Middle frontal gyrus (tissue), 1 donor: Measurements from ENCODE around the gene INTS6.

Experiments
- DNase-seq: peaks from one replicate; pipeline ENCODE4 v3.0.0-alpha.2; 2015; ENCODE audit warnings: low spot score; ENCODE audit errors: extremely low spot score

Gene INTS6, protein sequence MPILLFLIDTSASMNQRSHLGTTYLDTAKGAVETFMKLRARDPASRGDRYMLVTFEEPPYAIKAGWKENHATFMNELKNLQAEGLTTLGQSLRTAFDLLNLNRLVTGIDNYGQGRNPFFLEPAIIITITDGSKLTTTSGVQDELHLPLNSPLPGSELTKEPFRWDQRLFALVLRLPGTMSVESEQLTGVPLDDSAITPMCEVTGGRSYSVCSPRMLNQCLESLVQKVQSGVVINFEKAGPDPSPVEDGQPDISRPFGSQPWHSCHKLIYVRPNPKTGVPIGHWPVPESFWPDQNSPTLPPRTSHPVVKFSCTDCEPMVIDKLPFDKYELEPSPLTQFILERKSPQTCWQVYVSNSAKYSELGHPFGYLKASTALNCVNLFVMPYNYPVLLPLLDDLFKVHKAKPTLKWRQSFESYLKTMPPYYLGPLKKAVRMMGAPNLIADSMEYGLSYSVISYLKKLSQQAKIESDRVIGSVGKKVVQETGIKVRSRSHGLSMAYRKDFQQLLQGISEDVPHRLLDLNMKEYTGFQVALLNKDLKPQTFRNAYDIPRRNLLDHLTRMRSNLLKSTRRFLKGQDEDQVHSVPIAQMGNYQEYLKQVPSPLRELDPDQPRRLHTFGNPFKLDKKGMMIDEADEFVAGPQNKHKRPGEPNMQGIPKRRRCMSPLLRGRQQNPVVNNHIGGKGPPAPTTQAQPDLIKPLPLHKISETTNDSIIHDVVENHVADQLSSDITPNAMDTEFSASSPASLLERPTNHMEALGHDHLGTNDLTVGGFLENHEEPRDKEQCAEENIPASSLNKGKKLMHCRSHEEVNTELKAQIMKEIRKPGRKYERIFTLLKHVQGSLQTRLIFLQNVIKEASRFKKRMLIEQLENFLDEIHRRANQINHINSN

DNA sequence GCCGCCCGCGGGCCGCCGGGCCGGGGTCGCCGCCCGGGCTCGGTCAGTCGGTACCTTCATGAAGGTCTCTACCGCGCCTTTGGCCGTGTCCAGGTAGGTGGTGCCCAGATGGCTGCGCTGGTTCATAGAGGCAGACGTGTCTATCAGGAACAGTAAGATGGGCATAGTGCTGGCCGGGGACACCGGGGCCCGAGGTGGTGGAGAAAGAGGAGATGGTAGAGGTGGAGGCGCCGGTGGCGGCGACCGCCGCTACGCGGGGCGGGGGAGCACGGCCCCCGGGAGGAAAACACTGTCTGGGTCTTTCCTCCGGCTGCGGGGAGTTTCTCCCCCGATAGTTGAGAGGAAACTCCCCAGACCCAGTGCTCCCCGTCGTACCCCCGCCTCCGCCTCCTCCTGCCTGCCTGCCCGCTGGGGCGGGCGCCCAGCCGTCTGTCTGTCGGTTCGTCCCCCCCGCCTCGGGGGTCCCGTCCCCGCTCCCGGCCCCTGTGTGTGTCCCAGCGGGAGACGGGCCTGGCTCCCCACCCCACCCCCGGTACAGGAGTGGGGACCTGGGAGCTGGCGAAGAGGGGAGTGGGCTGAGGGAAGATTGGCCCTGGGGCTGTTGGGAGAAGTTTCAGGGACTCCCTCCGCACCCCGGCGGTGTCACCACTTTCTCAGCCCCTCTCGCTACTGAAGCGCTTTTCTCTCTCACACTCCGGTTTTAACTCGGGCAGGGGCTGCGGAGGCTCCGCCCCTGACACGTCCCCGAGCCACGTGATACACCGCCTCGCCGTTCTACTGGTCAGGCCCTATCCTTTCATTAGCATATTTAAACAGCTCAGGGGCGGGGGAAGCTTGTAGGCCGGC, at the start of gene INTS6:
TSS of gene INTS6 (minus strand) at position 676 of the 846 bp plus-strand sequence. CDS start at position 165, 511 bp downstream.
- peak; percentile 99 for DNase-seq

DNA sequence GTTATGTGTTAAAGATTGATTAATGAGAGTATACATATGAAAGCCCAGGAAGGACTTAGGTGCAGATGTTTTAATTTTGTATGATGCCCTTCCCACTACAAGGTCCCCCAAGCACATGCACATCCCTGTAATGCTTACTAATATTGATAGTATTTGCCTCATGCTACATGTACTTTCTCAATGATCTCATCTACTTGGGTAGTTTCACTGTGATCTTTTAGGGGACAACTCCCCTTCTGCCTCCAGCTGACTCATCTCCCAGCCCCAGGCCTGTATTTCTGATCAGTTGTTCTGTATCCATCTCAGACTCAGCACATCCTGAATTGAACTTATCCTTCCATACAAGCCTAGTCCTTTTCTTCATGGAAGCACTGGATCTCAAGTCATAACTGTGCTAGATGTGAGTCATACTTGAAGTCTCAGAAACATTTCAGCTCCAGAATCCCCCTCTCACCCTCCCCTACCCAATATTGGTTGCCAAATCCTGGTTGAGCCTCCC, 49.4 kb upstream of the INTS6 start:
- DNase-seq = no peak

DNA sequence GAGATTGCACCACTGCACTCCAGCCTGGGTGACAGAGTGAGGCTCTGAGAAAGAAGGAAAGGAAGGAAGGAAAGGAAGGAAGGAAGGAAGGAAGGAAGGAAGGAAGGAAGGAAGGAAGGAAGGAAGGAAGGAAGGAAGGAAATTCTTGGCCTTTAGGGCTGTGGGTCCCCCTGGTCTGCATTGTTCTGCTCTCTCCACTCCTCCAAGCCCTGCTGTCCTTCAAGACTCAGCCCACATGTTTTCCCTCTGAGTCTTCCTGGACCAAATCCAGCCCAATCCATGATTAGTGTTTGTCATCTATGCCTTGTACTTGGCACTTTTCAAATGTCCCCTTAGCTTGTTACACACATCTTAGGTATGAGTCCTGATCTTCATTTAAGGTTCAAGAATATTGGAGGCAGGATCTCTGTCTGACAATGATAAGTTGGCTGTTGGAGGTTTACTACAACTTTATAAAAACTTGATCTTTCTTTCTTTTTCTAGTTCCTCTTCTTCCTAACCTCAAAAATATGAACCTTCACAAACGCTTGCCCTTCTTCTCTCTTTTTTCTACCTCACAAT, 48.8 kb upstream of the INTS6 start:
- DNase-seq = no peak

DNA sequence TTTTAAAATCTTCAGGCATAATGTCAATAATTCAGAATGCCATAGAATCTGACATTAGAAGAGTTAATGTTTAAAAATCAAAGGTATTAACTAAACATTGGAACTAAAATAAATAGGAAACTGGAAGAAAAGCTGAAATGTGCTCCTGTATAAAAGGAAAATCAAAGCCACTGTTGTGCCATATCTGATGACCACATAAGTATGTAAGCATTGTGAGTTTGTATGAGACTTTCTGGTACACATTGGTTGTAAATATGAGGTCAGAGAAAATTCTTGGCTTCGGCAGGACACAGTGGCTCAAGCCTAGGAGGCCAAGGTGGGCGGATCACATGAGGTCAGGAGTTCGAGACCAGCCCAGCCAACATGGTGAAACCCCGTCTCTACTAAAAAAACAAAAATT, 48.3 kb upstream of the INTS6 start:
- DNase-seq = no peak

DNA sequence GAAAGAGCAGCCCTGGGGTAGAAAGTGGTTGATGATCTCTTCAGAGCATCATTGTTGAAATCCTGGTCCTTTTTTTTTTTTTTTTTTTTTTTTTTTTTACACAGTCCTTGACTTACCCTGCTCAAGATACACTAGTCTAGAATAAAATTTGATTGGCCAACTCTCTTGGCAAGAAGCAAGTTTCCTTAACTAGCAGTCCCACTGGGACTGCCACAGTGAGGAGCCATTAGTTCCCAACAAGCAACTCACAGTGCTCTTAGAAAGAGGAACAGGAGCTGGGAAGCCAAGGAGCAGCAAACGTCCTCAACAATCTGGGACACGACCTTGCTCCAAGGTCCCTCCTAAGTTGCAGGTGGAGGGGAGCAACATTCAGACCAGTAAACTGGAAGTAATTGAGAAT, 47.9 kb upstream of the INTS6 start:
- no peak for DNase-seq

DNA sequence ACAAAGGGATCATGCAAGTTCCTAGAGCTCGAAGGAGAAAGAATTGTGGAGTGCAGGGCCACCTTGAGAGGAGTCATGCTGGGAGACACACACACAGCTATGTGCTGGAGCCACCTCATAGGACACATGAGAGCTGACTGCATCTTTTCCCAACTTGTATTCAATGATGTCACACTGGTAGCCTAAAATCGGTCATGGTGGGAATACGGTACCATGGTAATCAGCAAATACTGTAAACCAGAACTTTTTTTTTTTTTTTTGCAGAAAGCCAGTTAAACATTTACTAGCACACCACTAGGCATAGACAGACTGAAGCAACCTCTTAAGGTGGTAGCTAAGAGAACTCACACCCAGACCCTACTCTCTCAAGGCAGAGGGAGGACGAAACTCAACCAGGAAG, 47.0 kb upstream of the INTS6 start:
- DNase-seq = no peak

DNA sequence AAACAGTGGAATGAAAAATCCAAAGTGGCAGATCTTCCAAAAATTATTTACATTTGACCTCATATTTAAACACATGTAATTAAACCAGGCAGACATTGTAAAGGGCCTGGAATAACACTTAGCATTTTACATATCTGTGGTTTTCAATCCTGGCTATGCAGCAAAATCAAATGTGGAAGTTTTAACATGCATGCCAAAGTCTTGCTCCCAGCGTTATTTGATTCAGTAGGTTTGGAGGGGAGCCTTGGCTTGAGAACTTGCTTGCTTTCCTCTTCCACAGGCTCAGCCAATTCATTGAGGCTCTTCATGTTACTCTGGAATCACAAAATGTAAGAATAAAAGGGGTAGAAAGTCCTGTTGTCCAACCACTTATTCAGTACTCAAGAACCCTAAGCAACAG, 42.5 kb upstream of the INTS6 start:
- DNase-seq = no peak

DNA sequence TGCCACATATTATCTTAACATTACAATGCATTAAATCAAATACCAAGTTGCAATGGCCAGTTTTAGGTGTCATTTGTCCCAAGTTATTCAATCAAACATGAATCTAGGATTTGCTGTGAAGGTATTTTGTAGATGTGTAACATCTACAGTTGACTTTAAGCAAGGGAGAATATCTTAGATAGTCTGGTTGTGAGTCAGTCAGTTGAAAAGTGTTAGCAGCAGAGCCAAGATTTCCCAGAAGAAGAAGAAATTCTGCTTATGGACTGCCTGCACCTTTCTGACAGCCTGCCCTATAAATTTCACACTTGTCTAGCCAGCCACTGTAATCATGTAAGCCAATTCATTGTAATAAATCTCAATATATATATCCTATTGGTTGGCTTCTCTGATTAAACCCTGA, 41.3 kb upstream of the INTS6 start:
- DNase-seq = no peak

DNA sequence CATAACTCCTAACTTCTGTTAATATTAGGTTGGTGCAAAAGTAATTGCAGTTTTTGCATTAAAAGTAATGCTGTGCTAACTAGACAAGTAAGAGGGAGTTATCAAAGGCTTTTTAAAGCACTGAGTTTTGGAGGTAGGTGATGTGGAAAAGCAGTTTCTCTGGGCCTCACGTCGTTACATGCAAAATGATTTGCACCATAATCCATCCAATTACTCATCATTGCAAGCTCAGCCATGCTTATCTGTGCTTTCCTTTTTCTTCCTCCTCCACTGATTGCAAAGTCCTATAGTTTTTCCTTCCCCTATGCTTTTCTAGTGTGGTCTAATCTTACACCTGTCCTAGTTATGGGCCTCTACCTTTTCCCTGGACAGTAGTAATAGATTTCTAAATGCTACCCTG, 35.4 kb upstream of the INTS6 start:
- no peak for DNase-seq

DNA sequence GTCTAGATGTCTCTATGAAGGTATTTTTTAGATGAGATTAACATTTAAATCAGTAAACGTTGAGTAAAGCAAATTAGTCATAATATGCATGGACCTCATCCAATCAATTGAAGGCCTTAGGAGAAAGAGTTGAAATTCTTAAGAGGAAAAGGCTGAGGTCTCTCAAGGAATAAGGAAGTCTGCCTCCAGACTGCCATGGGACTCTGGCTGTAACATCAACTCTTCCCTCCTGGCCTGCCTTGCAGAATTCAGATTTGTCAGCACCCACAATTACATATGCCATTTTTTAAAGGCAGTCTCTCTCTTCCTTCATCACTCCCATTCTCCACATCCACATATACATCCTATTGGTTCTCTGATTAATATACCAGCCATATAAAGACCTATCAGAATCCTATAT, 28.8 kb upstream of the INTS6 start:
- DNase-seq = no peak

DNA sequence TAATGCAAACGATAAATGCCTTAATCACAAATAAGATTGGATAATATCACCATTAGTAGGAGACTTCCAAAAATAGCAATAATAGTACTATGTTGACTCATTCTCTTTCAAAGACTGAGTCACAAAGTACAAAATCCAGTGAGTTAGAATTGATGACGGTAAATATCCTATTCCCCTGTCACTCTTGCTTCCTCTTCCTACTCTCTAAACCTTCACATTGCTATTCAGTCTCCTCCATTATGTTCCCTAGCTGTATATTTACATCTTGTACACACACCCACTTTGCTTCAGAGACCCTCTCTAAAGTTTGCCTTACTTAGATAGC, 26.3 kb upstream of the INTS6 start:
- no peak for DNase-seq

DNA sequence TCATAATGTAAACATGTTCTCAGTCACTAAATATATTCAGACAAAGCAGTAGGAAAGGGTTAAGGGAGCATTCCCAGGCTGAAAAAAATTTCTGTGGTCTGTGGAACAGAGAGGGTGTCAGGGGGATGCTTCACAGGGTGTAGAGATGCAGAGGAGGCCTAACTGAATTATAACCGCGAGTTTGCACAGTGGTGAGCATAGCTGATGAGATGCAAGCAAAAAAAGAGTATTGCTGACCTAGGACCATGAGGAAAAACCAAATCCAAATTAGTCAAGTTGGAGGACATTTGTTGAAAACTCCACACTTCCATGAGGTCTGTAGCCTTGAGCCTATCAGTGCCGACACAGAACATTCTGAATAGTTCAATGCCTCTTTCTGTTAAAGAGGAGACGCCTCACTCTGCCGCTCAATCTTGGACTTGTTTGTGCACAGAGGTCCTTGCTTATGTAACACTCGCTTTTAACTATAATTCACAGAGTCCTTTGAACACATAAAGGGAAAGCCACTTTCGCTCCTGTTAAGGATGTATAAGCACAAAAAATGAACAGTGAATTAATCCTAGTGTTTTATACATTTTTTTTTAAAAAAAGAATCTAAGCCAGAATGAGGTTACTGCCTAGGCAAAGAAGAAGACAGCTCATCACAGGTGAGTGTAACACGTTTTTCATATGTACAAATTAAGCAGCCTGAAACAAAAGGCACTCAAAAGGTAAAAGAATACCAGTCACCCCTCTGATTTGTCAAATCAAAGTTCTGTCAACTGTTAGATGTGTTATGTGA, 25.8 kb upstream of the INTS6 start:
- DNase-seq = no peak

DNA sequence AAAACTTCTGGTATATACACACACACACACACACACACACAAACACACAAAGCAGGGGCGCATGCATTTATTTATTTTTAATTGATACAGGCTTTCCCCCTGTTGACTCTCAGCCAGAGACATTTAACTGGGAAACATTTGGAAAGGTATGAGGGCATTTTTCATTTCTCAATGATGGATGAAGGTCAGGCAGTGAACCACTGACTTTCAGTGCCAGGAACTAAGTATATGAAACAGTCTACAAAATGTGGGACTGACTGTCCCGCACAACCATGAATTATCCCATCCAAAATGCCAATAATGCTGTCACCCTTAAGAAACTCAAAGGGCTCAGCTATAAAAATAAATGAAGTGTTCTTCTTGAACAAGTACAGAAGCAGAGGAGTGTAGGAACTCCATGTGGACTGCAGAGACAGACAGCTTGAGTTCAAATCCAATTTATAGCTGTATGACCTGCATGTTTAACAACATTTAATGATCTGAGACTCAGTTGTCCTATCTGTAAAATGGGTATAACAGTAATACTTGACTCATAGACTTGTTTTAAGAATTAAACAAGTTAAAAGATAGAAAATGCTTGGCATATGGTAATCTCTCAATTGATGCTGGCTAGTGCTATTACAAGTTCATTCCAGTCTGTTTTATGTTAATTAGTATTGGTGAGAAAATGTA, 25.0 kb upstream of the INTS6 start:
- no peak for DNase-seq

DNA sequence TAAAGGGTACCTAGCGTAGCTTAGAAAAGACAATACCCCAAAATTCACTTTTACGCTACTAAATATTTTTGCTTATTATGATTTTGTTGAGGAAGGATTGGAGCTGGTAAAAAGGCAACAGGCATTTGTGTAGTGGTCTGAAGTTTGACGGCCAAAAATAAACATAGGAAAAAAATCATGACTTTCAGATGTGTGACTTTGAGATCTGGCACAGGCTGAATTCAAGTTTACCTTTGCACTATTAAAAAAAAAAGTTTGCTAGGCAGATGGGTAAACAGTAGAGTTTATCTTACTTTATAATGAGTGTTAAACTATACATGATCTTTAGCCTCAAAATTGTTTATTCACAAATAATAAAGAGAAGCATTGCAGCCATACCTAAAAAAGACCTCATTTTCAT, 24.3 kb upstream of the INTS6 start:
- no peak for DNase-seq

DNA sequence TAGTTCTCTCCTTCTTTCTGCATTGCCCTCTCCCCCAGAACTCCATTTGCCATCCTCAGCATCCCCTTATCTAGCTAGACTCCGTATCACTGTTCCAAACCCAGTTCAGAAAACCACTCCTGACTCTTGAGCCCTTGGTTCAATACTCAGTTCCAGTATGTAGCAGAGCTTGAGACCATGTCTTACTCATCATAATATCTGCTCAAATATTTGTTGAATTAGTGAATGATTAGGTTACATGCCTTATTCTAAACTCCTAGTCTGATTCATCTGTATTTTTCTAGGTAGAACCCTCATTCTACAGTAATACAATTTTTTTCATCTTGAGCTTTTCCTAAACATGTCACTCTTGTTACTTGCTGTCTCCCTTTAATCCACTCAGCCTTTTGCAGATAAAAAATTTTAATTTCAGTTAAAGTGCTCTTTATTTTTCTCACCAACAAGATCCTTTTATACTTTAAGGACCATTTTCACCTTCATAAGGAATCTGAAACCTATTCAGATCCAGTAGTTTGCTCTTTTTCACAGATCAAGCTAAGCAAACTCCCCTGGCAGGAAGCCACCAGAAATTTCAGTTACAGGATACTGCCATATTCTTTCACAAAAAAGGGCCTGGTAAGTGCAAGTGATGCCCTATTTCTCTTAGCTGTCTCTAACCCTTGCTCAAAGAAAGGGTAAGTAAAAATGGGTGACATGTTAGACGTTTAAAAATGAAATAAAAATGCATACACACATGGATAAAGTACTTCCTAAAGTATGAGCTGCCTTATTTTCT, 23.1 kb upstream of the INTS6 start:
- DNase-seq = no peak

DNA sequence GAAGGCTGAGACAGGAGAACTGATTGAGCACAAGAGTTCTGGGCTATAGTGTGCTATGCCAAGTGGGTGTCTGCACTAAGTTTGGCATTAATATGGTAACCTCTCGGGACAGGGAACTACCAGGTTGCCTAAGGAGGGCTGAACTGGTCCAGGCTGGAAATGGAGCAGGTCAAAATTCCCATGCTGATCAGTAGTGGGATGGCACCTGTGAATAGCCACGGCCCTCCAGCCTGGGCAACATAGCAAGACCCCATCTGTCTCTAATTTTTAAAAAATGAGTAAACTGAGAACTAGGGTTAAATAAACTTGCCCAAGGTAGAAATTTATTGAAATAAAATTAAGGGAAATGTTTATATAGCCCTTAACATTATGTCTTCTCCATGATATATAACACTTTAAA, 17.0 kb upstream of the INTS6 start:
- no peak for DNase-seq

DNA sequence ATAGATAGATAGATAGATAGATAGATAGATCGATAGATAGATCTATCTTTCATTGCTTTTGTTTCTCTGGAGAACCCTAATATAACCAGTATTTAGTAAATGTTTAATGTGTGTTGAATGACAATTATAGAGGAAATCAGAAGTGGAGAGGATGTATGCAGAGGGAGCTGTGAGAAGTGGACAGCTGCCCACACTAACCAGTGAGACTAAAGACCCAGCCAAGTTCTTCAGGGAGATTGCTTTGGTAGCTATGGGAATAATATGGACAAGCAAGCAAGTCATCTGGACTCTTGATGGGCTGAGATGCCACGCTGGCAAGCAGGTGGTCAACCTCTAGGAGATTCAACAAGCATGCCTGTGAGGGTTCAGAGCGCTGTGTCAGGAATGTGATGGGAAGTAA, 14.9 kb upstream of the INTS6 start:
- DNase-seq = no peak

DNA sequence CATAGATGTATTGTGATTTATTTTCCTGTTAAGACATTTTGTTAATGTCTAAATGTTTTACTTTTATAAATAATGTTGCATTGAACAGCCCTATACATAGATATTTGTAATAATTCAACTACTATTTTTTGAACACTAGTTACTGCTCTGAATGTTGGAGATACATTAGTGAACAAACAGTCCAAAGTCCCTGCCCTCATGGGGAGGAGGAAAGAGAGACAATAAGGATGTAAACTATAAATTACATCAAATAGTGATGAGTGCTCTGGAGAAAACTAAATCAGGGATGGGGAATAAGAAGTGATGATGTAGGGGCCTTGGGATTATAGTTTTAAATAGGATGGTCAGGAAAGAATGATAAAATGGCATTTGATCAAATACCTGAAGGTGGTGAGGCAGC, 12.3 kb upstream of the INTS6 start:
- no peak for DNase-seq
